ENCODE results near the gene DOCK9.

DOCK9 gene

DNA sequence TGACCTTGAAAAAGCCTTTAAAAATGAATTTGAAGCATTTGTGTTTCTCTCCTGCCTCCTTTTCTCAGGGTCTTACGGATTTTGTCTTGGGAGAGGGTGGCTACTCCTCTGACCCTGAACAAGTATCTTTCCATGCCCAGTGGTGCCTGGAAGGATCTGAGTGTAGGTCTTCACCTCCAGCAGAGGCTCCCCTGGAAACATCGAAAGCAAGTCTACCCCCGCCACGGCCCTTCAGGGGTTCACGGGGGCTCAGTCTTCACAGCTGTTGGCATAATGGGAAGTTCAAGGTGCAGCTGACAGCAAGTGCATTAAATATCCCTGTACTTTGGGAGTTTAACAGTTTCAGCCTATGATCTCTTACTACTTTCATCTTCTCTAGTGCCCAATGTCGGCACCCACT is 182.6 kb downstream of the DOCK9 start:
- DNase-seq (ENCODE audit: low spot score), result no peak

- DNase-seq (ENCODE audit: low spot score), result no peak
These were observed 183.4 kb downstream of the DOCK9 start for GRCh38 chr13:98794498-98794897.

- no peak for DNase-seq (ENCODE audit: low spot score)
These were observed 184.9 kb downstream of the DOCK9 start for GRCh38 chr13:98792785-98793495.

GRCh38 chr13:98792321-98792720 is 185.5 kb downstream of the DOCK9 start:
- no peak for DNase-seq (ENCODE audit: low spot score)

DNA sequence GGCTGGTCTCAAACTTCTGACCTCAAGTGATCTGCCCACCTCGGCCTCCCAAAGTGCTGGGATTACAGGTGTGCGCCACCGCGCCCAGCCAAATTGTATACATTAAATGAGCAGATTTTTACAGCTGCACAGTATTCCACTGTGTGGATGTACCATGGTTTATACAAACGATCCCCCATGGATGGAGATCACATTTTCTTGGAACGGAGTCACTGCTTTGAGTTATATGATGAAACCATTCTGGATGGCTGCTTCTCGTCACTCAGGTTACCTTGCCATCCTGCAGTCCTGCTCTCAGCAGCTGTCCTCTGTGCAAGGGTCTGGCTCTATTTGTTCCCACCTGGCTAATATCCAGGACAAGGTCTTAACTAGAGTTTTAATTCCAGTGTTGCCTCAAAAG is 186.3 kb downstream of the DOCK9 start:
- DNase-seq (ENCODE audit: low spot score), result no peak

GRCh38 chr13:98787996-98788395 is 189.9 kb downstream of the DOCK9 start:
- no peak for DNase-seq (ENCODE audit: low spot score)

- DNase-seq (ENCODE audit: low spot score), result no peak
These were observed 190.7 kb downstream of the DOCK9 start for GRCh38 chr13:98787173-98787572.

DNA sequence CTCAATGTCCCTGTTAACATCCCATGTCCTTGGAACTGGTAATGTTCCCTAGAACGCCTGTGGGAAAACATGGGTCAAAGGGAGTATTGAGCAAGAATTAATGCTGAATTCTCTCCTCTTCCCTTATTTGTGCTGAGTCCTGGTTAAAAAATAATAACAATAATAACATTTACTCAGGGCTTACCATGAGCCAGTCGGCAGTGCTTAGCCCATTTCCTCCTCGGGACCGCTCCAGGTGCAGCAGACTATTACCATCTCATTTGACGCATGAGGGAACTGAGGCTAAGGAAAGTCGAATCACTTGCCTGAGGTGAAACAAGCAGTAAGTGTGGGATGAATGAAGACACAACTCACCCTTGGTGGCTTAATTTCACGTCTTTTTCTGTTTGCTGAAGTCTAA is 191.8 kb downstream of the DOCK9 start:
- DNase-seq (ENCODE audit: low spot score), result no peak

GRCh38 chr13:98785405-98785804 is 192.5 kb downstream of the DOCK9 start:
- DNase-seq (ENCODE audit: low spot score), result no peak

DNA sequence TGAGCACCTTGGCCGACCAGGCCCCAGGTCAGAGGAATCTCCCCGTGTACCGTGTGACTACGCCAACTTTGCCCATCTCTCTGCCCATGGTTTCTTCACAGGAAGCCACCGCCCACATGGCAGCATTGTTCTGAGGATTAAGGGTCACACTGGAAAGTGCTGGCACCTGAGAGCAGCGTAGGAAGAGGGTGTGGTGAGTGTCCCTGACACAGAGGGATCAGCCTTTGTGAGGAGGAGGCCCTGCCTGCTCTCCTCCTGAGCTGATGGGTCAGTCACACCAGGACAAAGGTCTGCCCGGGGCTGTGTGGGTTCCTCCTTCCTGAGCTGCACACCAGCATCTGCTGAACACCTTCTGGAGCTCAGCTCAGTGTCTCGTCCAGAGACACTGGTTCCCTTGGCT is 193.2 kb downstream of the DOCK9 start:
- DNase-seq (ENCODE audit: low spot score), result no peak

DNA sequence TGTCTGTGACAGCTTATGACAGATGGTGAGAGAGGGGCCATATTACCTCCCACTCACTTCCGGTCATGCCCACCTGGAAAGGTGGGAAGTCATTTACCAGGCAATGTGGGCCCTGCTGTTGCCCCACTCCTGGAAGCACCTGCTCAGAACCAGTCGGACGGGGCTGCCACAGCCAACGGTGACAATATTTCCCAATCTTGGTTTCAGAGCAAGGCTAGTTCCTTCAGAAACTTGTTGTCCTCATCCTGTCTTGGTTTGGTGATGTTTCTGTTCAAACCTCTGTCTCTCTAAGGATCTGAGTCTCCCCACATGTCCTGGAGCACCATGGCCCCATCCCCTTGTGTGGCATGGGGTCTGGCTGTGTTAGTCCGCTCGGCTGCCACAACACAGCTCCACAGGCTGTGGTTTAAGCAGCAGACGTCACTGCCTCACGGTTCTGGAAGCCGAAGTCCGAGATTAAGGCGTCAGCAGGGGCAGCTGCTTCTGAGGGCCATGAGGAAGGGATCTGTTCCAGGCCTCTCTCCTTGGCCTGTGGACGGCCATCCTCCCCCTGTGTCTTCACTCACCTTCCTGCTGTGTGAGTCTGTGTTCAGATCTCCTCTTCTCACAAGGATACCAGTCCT is 193.9 kb downstream of the DOCK9 start:
- no peak for DNase-seq (ENCODE audit: low spot score)

DNA sequence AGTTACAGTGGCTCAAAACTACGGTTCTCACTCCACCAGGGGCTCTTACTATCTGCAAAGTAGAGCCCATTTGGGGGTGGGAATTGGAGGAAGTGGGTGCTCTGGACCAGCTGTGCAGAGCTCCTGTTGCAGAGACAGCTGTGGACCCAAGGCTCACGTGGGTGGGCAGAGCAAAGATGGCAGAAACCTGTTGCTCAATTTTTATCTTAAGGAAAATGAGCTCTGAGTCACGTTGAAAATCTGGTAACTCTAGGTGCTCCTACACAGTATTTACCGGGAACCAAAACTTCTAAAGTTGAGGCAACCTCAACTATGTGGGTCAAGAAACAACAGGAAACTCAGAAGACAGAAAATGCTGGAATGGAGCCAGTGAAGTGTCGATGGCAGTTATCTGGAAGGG is 195.2 kb downstream of the DOCK9 start:
- no peak for DNase-seq (ENCODE audit: low spot score)

DNA sequence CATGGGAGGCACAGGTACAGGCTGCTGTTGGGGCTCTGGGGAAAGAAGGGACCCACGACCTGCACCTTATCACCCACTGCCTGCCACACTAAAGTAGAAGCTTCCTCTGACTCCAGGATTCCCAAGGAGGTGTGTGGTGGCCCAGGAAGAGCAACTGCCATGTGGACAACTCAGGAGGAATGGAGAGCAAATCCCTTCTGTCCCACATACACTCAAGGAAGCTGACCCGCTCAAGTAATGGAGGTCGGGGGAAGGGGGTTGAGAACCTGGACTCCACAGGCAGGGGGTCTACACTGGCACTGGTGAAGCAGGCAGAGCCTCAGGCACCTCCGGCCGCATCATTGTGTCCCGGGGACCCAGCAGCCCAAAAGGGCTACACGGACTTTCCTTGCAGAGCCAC is 196.0 kb downstream of the DOCK9 start:
- DNase-seq (ENCODE audit: low spot score), result no peak

GRCh38 chr13:98781470-98781869 is 196.4 kb downstream of the DOCK9 start:
- no peak for DNase-seq (ENCODE audit: low spot score)

GRCh38 chr13:98781045-98781444 is 196.8 kb downstream of the DOCK9 start:
- no peak for DNase-seq (ENCODE audit: low spot score)

DNA sequence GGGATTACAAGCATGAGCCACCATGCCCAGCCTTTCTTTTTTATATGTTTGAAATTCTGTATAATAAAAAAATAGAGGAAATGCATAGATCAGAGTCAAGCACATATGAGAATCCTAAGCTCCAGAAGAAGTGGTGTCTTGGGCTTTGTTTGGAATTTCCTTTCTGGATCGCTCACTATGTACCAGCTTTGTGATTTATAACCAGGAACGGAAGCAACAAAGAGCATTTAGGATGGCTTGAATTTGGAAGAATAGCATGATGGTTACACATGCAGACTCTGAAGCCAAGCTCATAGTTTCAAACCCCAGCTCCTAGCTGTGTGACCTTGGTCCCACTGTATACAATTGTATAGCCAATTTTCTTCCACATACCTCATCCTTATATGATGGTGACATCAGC is 197.4 kb downstream of the DOCK9 start:
- DNase-seq (ENCODE audit: low spot score), result no peak

DNA sequence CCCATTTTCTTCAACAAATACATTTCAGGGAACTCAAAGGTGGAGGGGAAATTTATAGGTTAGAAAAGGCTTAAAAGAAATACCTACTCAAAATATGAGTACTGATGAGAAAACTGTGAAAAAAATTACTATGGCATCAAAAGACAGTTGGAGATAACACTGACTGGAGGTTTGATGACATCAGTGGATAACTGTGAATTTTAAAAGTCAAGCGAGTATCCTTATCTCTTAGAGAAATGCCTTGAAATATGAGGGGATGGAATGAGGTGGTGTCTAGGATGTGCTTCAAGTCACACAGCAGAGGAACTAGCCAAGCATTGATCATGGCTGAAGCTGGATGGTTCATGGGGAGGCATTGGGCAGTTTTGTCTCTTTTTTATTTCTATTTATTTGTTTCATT is 198.2 kb downstream of the DOCK9 start:
- no peak for DNase-seq (ENCODE audit: low spot score)

- DNase-seq (ENCODE audit: low spot score), result no peak
These were observed 199.1 kb downstream of the DOCK9 start for GRCh38 chr13:98778749-98779148.

- no peak for DNase-seq (ENCODE audit: low spot score)
These were observed 201.2 kb downstream of the DOCK9 start for GRCh38 chr13:98776644-98777043.

GRCh38 chr13:98775844-98776598 is 201.8 kb downstream of the DOCK9 start:
- DNase-seq (ENCODE audit: low spot score), result no peak

DNA sequence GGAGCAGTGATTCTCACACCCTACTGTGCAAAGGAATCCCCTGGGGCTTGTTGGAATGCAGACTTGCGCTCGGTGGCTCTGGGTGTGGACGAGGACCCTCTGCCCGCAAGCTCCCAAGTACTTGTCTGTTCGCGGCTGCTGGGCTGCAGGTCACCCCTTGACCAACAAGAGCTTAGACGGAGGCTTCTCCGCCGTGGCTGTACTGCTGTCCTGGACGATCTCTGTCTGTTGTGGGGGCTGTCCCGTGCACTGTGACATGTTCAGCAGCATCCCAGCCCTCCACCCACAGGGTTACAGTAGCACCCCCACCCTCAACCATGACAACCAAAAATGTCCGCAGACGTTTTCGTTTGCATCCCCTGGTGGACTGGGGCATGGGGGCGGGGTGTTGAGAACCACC is 202.5 kb downstream of the DOCK9 start:
- no peak for DNase-seq (ENCODE audit: low spot score)

DNA sequence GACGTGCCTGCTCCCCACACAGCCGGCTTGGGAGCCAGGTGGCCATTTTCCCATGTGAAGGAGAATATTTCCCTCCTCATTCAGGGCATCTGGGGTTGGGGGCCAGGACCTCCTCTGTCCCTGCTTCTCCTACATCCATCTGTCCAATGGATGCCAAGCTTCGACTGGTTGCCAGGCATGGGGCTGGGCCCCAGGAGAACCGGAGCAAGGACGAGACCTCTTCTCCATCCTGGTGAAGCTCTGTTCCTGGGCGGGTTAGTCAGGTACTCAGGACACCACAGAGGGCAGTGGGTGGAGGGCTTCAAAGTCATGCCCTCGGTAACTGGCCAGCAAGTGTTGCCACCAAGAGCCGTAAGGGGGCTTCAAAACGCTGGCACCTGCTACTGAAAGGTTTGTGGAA is 203.1 kb downstream of the DOCK9 start:
- DNase-seq (ENCODE audit: low spot score), result no peak

DNA sequence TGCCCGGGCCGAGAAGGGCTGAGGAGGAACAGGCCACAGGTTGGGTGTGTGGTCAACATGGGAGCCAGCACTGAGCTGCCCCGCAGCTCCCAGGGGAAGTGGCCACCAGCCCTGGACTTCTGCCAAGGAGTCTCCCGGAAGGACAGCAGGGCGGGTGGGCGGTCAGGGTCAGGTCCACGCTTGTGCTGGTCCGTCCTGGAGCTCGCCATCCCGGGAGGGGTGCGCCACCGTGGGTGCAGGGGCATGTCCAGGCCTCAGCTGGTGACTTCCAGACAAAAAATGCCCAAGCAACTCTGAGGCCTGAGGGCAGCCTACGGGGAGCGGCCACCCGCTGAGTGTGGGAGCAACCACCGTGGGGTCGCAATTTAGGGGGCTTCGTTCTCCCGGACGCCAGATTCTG is 203.9 kb downstream of the DOCK9 start:
- no peak for DNase-seq (ENCODE audit: low spot score)

Data from globus pallidus (tissue), 1 donor.